Smooth muscle cell (in vitro differentiated cells): Measurements from ENCODE around the gene ERMARD. TPM values are rescaled to one million over a fixed set of nuclear protein-coding genes. Genes with fewer than 3 reads are reported as not detected.

ENCODE experiments used
- DNase-seq: peaks from one replicate; lab custom pipeline; 2025; ENCODE audit not compliant: unreplicated experiment; lab: John Stamatoyannopoulos, UW
- H2AFZ ChIP-seq: fragments of 200-600 bp; sonication (generic); 2 replicates; pipeline ENCODE4 v1.6.0; 2016; ENCODE audit warnings: antibody characterized with exemption, low read depth, mild to moderate bottlenecking
- H3F3A ChIP-seq: fragments of 200-600 bp; sonication (generic); 2 replicates; pipeline ENCODE4 v1.6.0; 2017; ENCODE audit warnings: antibody characterized with exemption, low read depth
- H3K27ac ChIP-seq: fragments of 200-600 bp; sonication (generic); 2 replicates; pipeline ENCODE4 v1.5.1; 2016; ENCODE audit warnings: low read depth, mild to moderate bottlenecking
- H3K27me3 ChIP-seq: fragments of 200-600 bp; sonication (generic); 2 replicates; pipeline ENCODE4 v1.6.1; 2016; ENCODE audit warnings: low read depth, mild to moderate bottlenecking
- H3K36me3 ChIP-seq: fragments of 200-600 bp; sonication (generic); 2 replicates; pipeline ENCODE4 v1.5.1; 2016; ENCODE audit warnings: low read depth
- H3K4me1 ChIP-seq: fragments of 200-600 bp; sonication (generic); 2 replicates; pipeline ENCODE4 v1.5.1; 2016; ENCODE audit warnings: low read depth
- H3K4me2 ChIP-seq: fragments of 200-600 bp; sonication (generic); 2 replicates; pipeline ENCODE4 v1.6.0; 2016; ENCODE audit warnings: mild to moderate bottlenecking
- H3K4me3 ChIP-seq: fragments of 200-600 bp; sonication (generic); 2 replicates; pipeline ENCODE4 v1.5.1; 2016; ENCODE audit warnings: mild to moderate bottlenecking
- H3K79me2 ChIP-seq: fragments of 200-600 bp; sonication (generic); 2 replicates; pipeline ENCODE4 v1.6.0; 2016; ENCODE audit warnings: low read depth, mild to moderate bottlenecking
- H3K9ac ChIP-seq: fragments of 200-600 bp; sonication (generic); 2 replicates; pipeline ENCODE4 v1.6.0; 2016; ENCODE audit warnings: low read depth
- H3K9me3 ChIP-seq: fragments of 200-600 bp; sonication (generic); replicated peaks from 2 replicates; pipeline ENCODE4 v1.5.1; 2016; ENCODE audit warnings: low read depth
- H4K20me1 ChIP-seq: fragments of 200-600 bp; sonication (generic); 2 replicates; pipeline ENCODE4 v1.6.0; 2016; ENCODE audit warnings: low read depth
- WGBS: methylation state at CpG from one replicate; pipeline ENCODE4 v1.1.7; 2016; ENCODE audit warnings: low lambda C conversion rate; 5-methylcytosine and 5-hydroxymethylcytosine counted together
- polyA plus RNA-seq: library from polyadenylated mRNA; unstranded; fragments of >200 nt; fragmentation: Nextera tagmentation; extraction: Ambion mirVana; gene quantifications from 2 replicates; pipeline ENCODE4 v1.2.1, GENCODE V29; 2016
- total RNA-seq: library from RNA; depleted of rRNA; stranded (reverse); fragments of >200 nt; gene quantifications from 2 replicates; pipeline ENCODE4 v1.2.3, GENCODE V29; 2014
- TF ChIP-seq, protein P1 (sequence below): fragments of 200-600 bp; sonication (generic); IDR thresholded peaks from 2 replicates; pipeline ENCODE4 v1.5.1; 2017; ENCODE audit warnings: borderline replicate concordance, mild to moderate bottlenecking, antibody characterized with exemption; ENCODE audit not compliant: insufficient read depth, poor library complexity, severe bottlenecking

Gene ERMARD
- total and polyA plus RNA-seq, 2 experiments from 2014 or later = 23.2 to 55.9 TPM

DNA sequence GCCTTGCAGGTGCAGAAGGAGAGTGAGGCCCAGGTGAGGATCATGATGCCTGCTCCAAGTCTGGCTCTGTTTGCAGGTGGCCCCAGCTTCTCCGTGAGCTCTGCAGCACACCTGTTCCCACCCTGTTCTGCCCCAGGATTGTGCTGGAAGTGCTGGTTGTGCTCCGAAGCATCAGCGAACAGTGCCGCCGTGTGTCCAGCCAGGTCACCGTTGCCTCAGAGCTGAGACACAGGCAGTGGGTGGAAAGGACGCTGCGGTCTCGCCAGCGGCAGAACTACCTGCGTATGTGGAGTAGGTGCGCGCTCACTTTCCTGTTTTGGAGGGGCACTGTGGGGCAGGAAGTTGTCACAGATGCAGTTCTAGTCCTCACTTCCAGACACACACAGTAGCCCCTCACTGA lies 25.0 kb downstream of the ERMARD start:
- Histone ChIP-seq H3K36me3 (no peaks in the 10 kb centered on the region), H2AFZ (no peak overlapping the region), H3F3A (no peaks in the 10 kb centered on the region), H3K9me3 (no peaks in the 10 kb centered on the region), H3K79me2 (no peaks in the 10 kb centered on the region), H3K27me3 (no peaks in the 10 kb centered on the region), H3K27ac (no peak overlapping the region), H4K20me1 (no peaks in the 10 kb centered on the region), H3K4me2 (no peak overlapping the region), H3K4me3 (no peak overlapping the region), H3K9ac (no peak overlapping the region), H3K4me1 (no peaks in the 10 kb centered on the region)
- 97% methylated on average over 13 of the region's 13 CpGs for WGBS
- DNase-seq = no peak
- TF ChIP-seq, protein P1, sequence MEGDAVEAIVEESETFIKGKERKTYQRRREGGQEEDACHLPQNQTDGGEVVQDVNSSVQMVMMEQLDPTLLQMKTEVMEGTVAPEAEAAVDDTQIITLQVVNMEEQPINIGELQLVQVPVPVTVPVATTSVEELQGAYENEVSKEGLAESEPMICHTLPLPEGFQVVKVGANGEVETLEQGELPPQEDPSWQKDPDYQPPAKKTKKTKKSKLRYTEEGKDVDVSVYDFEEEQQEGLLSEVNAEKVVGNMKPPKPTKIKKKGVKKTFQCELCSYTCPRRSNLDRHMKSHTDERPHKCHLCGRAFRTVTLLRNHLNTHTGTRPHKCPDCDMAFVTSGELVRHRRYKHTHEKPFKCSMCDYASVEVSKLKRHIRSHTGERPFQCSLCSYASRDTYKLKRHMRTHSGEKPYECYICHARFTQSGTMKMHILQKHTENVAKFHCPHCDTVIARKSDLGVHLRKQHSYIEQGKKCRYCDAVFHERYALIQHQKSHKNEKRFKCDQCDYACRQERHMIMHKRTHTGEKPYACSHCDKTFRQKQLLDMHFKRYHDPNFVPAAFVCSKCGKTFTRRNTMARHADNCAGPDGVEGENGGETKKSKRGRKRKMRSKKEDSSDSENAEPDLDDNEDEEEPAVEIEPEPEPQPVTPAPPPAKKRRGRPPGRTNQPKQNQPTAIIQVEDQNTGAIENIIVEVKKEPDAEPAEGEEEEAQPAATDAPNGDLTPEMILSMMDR = no peak

DNA sequence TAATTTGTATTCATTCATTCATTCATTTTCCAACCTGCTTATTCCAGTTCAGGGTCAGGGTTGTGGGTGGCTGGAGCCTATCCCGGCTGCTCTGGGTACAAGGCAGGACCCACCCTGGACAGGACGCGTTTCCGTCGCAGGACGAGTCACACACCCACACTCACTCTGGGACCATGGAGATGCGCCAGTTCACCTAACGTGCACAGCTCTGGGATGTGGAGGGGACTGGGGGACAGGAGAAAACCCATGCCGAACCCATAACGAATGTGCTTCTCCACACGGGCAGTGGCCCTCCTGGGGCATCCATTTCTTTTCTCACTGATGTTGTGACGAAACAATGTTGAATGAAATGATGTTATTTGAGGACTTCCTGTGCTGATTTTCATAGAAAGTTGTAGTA lies 26.5 kb downstream of the ERMARD start:
- TF ChIP-seq, protein P1 = no peak
- Histone ChIP-seq H3K36me3 (no peaks in the 10 kb centered on the region), H3K9me3 (no peaks in the 10 kb centered on the region), H3F3A (no peaks in the 10 kb centered on the region), H3K4me3 (no peak overlapping the region), H3K79me2 (no peaks in the 10 kb centered on the region), H3K27ac (no peak overlapping the region), H3K27me3 (no peaks in the 10 kb centered on the region), H3K4me2 (no peak overlapping the region), H3K9ac (no peak overlapping the region), H3K4me1 (no peaks in the 10 kb centered on the region), H2AFZ (no peak overlapping the region), H4K20me1 (no peaks in the 10 kb centered on the region)
- DNase-seq = no peak
- 98% methylated on average over 12 of the region's 12 CpGs for WGBS

DNA sequence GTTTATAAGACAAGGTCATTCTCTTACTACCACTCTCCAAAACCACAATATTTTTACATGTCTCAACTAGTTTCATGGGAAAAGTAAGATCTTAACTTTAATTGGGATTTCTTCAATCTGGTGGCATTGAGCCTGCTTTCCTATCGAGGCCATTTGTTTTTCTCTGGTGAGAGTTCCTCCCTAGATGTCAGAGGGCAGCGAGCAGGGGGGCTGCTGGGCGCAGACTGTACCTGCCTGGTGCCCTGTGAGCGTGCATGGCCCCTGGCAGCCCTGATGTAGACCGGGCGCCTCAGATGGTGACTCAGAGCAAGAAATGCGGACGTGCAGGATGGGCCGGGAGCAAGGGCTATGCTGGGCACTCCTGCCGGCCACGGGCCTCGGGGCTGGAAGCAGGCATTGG lies 27.2 kb downstream of the ERMARD start:
- Histone ChIP-seq H3K27me3 (no peaks in the 10 kb centered on the region), H3K4me3 (no peak overlapping the region), H3K4me1 (no peaks in the 10 kb centered on the region), H3K9me3 (no peaks in the 10 kb centered on the region), H4K20me1 (no peaks in the 10 kb centered on the region), H3K27ac (no peak overlapping the region), H3K36me3 (no peaks in the 10 kb centered on the region), H3K9ac (no peak overlapping the region), H3K79me2 (no peaks in the 10 kb centered on the region), H3K4me2 (no peak overlapping the region), H3F3A (no peaks in the 10 kb centered on the region), H2AFZ (no peak overlapping the region)
- no peak for DNase-seq
- WGBS = 87% methylated on average over 12 of the region's 12 CpGs
- TF ChIP-seq, protein P1 = no peak

DNA sequence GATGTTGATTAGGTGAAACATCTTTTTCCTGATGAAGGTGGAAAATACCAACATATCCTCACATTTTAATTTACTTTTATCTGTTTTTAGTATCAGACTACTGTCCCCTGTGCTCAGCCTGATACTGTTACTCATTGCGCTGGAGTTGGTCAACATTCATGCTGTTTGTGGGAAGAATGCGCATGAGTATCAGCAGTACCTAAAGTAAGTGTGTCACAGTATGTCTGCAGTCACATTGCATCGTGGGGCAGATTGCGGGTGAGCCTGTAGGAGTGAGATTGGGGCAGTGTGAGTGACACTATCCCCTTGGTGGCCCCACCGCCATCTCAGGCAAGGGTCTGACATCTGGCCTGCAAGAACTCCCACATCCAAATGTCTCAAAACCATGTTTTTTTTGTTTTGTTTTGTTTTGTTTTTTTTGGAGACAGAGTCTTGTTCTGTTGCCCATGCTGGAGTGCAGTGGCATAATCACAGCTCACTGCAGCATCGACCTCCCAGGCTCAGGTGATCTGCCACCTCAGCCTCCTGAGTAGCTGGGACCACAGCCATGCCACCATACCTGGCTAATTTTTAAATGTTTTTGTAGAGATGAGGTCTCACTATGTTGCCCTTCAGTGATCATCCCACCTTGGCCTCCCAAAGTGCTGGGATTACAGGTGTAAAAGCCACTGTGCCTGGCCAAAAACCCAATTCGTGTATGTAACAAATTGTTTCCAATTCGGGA lies 27.8 kb downstream of the ERMARD start:
- no peaks in the 10 kb centered on the region for H3K27me3 ChIP-seq
- H3K36me3 ChIP-seq = no peaks in the 10 kb centered on the region
- H3K4me3 ChIP-seq = no peak overlapping the region
- TF ChIP-seq, protein P1 = no peak
- no peak overlapping the region for H3K9ac ChIP-seq
- H3K27ac ChIP-seq = no peak overlapping the region
- no peak for DNase-seq
- H3F3A ChIP-seq = no peaks in the 10 kb centered on the region
- no peak overlapping the region for H2AFZ ChIP-seq
- H3K4me1 ChIP-seq = no peaks in the 10 kb centered on the region
- WGBS = 97% methylated on average over 8 of the region's 8 CpGs
- no peak overlapping the region for H3K4me2 ChIP-seq
- no peaks in the 10 kb centered on the region for H3K79me2 ChIP-seq
- H4K20me1 ChIP-seq = no peaks in the 10 kb centered on the region
- H3K9me3 ChIP-seq = no peaks in the 10 kb centered on the region
